Measurements from ENCODE around the gene SPPL3.

The SPPL3 gene

GRCh38 chr12:120872487-120872886 is 31.7 kb downstream of the SPPL3 start:
- no peak for DNase-seq

DNA sequence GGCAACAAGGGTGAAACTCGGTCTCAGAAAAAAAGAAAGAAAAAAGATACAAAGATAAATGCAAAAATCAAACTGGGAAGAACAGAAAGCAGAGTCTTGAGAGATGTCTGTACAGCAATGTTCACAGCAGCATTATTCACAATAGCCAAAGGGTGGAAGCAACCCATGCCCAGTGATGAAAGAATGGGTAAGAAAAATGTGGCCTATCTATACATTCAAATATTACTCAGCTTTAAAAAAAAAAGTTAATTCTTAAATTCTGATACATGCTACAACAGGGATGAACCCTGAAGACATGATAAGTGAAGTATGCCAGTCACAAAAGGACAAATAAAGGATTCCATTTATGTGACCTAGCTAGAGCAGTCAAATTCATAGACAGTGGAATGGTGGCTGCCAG is 33.7 kb downstream of the SPPL3 start:
- DNase-seq: no peak

GRCh38 chr12:120869376-120869775 is 34.8 kb downstream of the SPPL3 start:
- DNase-seq: no peak

GRCh38 chr12:120866108-120866507 is 38.0 kb downstream of the SPPL3 start:
- no peak for DNase-seq

- no peak for DNase-seq
Measured at GRCh38 chr12:120865098-120865497, 39.1 kb downstream of the SPPL3 start.

DNA sequence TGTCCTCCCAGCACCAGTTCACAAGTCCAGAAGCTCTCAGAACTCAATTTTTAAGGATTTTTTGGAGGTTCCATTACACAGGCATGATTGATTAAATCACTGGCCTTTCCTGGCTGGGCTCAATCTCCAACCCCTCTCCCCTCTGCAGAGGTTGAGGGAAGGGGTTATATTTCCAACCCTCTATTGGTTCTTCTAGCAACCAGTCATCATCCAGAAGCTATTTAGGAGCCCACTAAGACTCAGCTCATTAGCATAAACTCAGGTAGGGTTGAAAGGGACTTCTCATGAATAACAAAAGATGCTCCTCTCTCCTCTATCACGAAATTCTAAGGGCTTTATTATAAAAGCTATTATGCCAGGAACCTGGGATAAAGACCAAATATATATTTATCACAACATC is 41.5 kb downstream of the SPPL3 start:
- no peak for DNase-seq

DNA sequence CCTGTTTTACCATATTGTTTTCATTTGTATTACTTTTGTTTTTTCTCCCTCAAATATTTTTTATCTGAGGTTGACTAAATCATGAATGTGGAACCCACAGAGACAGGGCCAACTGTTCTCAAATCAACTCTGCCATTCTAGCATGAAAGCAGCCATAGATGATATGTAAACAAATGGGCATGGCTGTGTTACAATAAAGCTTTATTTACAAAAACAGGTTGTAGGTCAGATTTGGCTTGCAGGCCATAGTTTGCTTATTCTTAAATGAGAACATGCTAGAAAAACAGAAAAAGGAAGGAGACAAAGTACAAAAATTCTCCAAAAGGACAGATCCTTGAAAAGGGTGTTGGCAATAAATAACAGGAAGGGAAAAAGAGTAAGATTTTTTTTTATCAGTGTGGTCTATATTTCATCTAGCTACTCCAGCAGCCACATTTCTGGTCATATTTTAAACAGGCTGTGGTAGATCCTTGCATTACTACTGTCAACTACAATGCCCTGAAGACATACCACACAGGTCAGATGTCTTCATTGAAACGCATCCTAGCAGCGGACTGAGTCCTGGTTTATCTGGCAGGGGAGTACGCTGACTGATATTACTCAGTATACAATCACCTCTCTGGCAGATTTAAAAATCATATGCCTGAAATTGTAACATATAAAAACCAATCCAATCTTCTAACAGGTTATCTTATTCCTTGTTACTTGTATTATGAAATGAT is 42.9 kb downstream of the SPPL3 start:
- no peak for DNase-seq

DNA sequence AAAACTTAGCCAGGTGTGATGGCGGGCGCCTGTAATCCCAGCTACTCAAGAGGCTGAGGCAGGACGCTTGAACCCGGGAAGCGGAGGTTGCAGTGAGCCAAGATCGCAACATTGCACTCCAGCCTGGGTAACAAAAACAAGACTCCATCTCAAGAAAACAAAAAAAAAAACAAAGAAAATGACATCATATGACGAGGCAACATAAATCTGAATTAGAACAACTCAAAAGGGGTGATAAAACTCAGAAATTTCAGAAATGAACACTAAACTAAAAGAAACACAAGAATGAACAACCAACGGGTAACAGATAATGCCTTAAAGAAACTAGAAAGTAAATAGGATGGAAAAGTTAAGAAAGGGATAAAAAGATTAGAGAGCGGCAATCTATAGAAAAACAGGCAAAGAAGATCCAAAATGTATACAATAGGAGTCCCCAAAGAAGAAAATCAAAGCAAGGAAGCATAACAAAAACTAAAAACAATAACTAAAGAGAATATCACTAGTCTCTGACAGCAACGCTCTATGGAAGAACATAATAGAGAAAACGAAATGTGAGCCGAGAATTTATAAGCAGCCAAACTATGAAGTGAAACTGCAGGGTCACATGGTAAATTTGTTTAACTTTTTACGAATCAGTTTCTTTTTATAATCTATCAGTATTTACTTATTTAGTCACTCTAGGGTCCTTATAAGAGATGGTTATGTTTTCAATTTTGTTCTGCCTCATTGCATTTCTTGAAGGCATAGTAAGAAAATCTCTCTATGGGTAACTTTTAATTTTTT is 45.7 kb downstream of the SPPL3 start:
- no peak for DNase-seq

GRCh38 chr12:120856980-120857379 is 47.2 kb downstream of the SPPL3 start:
- no peak for DNase-seq

- DNase-seq: no peak
Measured at GRCh38 chr12:120855823-120856588, 48.2 kb downstream of the SPPL3 start.

DNA sequence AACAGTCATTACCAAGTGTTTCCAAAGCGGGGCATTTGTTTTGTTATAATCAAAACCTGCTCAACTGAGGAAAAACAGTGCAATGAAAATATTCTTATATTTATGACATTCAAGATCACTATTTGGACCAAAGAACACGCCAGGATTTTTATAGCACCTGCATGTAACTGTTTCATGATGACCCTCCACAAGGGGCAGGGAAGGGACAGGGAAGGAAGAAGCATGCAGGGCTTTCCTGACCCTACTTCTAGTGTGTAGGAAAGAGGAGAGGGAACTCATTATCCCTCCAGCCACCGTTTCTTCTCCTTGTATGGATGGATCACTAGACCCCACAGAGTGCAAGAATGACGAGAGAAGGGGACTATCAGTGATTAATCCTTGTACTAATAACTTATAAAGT is 49.4 kb downstream of the SPPL3 start:
- no peak for DNase-seq

DNA sequence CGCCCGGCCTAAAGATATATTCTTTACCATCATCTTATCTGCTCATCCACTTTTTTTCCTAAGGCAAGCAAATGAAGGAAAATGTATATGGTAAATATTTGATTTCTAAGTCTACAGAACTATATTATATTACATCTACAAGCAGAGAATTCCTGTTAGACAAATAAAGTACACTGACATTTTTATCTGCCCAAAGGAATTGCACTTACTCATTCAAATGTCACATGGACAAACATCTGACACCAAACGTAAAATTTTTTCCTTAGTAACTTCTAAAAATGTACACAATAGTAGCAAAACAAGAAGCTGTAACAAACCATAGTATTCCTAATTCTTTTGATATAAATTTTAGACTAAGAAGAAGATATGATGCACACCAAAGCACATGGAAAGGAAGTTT is 51.0 kb downstream of the SPPL3 start:
- no peak for DNase-seq

- no peak for DNase-seq
Measured at GRCh38 chr12:120851944-120852343, 52.2 kb downstream of the SPPL3 start.

- DNase-seq: no peak
Measured at GRCh38 chr12:120851444-120851843, 52.7 kb downstream of the SPPL3 start.

DNA sequence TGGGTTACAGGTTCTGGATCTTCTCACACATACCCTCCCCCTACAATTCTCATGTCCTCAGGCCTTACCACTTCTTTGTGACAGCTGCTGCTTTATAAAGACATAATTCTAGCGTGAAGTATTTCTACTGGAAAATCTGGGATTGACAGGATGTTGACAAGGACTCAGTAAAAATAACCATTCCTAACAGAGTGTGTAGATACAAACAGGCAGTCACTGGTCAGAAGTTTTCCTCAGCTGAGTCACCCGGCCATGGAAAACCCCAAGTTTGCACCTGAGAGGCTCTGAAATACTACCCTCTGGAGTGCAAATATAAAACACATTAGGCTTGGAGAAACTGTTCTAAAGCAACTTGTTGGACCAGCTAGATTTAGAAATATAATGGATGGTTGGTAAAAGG is 54.4 kb downstream of the SPPL3 start:
- DNase-seq: no peak

DNA sequence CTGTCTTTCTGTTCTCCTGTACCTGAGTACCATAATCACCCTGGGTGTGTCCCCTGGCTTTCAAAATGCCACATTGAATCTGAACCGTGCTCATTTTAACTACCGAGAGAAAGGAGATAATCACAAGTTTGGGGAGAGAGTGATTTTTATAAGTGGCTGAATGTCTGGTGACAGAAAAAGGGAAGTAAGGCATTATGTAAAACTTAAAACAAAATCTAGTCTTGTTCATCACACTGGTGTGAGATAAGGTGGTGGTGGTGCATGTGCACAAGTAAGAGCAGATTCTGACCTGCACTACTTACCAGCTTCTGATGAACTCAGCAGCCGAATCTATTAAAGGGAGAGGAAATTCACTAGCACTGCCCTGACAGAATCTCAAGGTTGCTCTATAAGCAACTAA is 56.3 kb downstream of the SPPL3 start:
- no peak for DNase-seq

GRCh38 chr12:120847392-120847791 is 56.8 kb downstream of the SPPL3 start:
- no peak for DNase-seq

- no peak for DNase-seq
Measured at GRCh38 chr12:120846721-120847120, 57.4 kb downstream of the SPPL3 start.

DNA sequence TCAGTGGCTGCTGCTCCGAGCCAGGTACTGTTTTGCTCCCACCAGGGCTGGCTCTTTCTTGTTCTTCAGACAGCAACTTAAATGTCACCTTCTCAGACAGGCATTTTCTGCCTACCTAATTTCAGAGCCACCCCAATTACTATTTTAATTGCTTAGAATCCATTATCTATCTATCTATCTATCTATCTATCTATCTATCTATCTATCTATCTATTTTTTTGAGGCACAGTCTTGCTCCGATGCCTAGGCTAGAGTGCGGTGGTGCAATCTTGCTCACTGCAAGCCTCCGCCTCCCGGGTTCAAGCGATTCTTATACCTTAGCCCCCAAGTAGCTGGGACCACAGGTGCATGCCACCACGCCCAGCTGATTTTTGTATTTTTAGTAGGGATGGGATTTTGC is 58.5 kb downstream of the SPPL3 start:
- no peak for DNase-seq

DNA sequence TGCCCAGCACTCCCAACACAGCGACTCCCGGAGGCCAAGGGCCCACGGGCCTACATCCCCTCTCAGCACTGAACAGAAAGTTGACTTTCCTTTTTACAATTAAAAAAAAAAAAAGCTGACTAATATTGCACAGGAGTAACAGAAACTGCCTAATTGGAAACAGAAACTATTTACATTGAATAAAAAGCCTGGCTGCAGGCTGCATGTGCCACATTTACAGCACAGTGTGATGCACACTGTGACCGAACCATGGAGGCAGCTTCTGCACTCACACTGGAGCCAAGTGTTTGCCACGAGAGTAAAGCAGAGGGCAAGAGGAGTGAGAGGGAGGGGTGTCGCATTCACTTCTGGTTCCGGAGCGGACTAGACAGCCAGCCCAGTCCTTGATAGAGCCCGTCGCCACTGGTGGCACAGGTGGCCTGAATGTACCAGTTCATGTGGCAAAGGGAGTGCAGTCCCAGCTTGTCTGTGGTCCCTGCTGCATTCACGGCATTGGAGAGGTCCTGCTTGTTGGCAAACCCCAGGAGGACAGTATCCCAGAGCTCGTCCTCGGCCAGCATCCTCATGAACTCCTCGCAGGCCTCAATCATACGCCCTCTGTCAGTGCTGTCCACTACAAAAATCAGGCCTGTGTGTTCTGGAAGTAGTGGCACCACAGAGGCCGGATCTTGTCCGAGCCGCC is 59.2 kb downstream of the SPPL3 start:
- no peak for DNase-seq

DNA sequence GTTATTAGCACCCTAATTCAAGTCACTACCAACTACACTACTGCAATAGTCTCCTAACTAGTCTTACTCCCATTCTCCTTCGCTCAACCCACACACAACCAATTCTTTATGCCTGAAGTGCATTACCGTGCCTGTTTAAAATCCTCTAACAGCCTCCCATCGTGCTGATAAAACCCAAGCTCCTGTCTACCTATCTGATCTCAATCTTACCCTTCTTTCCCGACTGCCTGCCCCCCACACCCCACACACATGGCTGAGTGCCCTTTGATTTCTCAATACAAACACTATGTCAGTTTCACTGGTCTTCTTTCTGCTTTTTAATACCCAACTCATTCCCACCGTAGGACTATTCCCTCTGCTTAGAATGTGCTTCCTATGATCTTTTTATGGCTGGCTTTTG is 59.9 kb downstream of the SPPL3 start:
- DNase-seq: no peak

DNA sequence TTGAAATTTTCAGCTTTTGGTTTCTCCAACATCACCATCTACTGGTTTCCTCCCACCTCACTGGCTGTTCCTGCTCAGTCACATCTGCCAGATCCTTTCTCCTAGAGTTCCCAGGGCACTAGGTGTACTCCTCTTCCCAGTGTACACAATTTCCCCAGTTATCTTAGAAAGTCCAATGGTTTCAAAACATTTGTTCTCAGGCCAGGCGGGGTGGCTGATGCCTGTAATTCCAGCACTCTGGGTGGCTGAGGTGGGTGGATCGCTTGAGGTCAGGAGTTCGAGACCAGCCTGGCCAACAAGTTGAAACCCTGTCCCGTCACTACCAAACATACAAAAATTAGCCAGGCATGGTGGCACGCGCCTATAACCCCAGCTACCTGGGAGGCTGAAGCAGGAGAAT is 60.7 kb downstream of the SPPL3 start:
- DNase-seq: no peak

DNA sequence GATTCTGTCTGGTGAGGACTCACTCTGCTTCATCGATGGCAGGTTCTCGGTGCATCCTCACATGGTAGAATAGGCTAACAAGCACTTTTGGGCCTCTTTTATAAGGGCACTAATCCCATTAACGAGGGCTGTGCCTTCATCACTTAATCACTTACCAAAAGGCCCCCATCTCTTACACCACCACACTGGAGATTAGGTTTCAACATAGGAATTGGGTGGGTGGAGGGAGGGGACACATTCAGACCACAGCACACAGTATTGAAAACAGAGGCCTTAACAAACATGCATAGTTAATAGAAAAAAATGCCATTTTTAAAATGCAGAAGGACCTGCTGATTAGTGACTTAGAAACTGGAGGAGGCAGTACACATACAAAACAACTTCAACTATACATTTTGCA is 61.6 kb downstream of the SPPL3 start:
- DNase-seq: no peak
